Right kidney (tissue), 9 donors: Measurements from ENCODE around the gene HNRNPR.
A peak's percentile ranks its signal among the peaks of the same experiment; 100 is the strongest.
"Not testable (repeated sequence)": the region's sequence is repeated elsewhere in the genome, so short reads cannot be mapped to it uniquely, and the experiment has no call there.

ENCODE experiments used
- DNase-seq: peaks from one replicate; pipeline ENCODE4 v3.0.0-alpha.2; 2016
- long read RNA-seq, 8 donors: transcript quantifications; one replicate each; lab custom pipeline, GENCODE V29; 2026

The HNRNPR gene
- long read RNA-seq, donor 1, full-length matches to known transcripts, result 19 of 75 reads
- long read RNA-seq, donor 1, partial matches to known transcripts, result 25 of 75 reads
- long read RNA-seq, donor 1, other reads (novel, unspliced or antisense), result 31 of 75 reads
- long read RNA-seq, donor 2, full-length matches to known transcripts, result 15 of 50 reads
- long read RNA-seq, donor 2, partial matches to known transcripts, result 21 of 50 reads
- long read RNA-seq, donor 2, other reads (novel, unspliced or antisense), result 14 of 50 reads
- long read RNA-seq, donor 3, full-length matches to known transcripts, result 12 of 28 reads
- long read RNA-seq, donor 3, partial matches to known transcripts, result 16 of 28 reads
- long read RNA-seq, donor 3, other reads (novel, unspliced or antisense), result 0 of 28 reads
- long read RNA-seq, donor 4, full-length matches to known transcripts, result 26 of 67 reads
- long read RNA-seq, donor 4, partial matches to known transcripts, result 19 of 67 reads
- long read RNA-seq, donor 4, other reads (novel, unspliced or antisense), result 22 of 67 reads
- long read RNA-seq, donor 5, full-length matches to known transcripts, result 27 of 63 reads
- long read RNA-seq, donor 5, partial matches to known transcripts, result 6 of 63 reads
- long read RNA-seq, donor 5, other reads (novel, unspliced or antisense), result 30 of 63 reads
- long read RNA-seq, donor 6, full-length matches to known transcripts, result 8 of 70 reads
- long read RNA-seq, donor 6, partial matches to known transcripts, result 53 of 70 reads
- long read RNA-seq, donor 6, other reads (novel, unspliced or antisense), result 9 of 70 reads
- long read RNA-seq, donor 7, full-length matches to known transcripts, result 25 of 183 reads
- long read RNA-seq, donor 7, partial matches to known transcripts, result 126 of 183 reads
- long read RNA-seq, donor 7, other reads (novel, unspliced or antisense), result 32 of 183 reads
- long read RNA-seq, donor 8, full-length matches to known transcripts, result 28 of 65 reads
- long read RNA-seq, donor 8, partial matches to known transcripts, result 18 of 65 reads
- long read RNA-seq, donor 8, other reads (novel, unspliced or antisense), result 19 of 65 reads

DNA sequence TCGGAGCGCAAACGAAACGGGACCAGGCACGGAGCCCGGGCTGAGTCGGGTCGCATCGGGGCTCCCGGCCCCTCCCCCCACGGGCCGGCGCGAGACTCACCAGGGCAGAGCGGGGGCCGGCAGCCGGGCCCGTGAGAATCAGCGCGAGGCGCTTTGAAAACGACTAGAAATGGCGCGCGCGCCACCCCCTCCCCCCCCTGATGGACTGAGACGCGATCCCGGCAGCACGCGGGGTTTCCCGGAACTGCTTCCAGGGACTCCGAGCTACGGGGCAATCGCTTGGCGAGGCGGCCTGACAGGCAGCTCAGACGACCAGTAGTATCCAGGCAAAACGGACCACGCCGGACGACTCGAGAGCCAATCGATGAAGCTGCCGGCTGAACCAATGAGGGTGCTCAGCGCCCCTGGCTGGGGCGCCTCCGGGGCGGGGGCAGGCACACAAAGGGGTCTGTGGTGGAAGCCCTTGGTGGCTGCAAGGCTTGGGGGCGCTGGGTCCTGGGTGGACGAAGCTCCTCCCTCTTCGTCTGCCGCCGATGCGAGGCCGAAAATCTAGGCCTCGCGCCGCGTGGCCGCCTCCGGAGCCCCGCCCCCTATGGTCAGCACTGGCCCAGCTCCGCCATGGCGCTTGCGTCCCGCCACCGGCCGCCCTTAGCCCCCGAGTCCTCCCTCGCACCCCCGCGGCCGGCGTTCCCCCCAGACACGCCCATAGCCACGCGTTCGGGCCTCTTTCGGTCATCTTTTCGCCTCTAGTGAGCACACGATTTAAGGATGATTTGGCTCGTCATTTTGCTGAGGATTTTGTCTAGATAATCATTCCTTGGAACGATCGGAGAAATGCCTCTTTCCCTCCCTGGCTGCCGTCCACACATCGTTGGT, at the start of gene HNRNPR:
HNRNPR (minus strand) TSS at position 174 of the 876 bp plus-strand sequence. CDS start 3,276 bp downstream, outside the sequence.
- peak; percentile 91 for DNase-seq

DNA sequence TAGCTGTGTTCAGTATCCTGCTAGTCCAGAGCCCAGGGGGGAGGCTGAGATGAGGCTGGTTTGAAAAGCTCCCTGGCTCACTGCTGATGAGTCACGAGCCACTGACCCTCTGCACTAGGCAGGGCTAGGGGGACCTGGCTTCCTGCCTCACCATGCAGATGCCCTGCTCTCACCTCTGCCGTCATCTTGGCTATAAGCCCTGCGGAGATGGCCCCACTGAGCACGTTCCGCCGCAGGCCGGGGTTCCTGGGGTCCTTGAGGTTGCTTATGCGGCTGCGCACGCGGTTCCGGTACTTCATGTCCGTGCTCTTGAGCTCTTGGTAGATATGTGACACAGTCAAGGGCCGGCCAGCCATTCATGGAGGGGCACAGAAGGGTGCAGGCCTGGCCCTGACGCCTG, 49.6 kb upstream of the HNRNPR start:
- DNase-seq, result no peak

DNA sequence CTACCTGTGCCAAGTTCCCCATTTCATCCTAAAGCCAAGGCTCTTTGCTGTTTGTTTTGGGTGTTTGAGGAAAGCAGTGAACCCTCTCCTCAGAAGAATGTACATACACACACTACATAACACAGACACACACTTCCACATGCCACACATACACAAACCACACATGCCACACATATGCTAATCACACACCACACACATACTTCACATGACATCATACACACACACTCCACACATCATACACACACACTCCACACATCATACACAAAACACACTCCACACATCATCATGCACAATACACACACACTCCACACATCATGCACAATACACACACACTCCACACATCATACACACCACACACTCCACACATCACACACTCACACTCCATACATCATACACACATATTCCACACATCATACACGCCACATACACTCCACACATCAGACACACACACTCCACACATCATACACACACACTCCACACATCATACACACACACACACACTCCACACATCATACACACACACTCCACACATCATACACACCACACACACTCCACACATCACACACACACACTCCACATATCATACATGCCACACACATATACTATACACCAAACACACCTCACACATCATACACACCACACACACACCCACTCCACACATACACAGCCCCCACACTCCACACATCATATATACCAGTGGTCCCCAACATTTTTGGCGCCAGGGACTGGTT, 48.2 kb upstream of the HNRNPR start:
- DNase-seq, result no peak

DNA sequence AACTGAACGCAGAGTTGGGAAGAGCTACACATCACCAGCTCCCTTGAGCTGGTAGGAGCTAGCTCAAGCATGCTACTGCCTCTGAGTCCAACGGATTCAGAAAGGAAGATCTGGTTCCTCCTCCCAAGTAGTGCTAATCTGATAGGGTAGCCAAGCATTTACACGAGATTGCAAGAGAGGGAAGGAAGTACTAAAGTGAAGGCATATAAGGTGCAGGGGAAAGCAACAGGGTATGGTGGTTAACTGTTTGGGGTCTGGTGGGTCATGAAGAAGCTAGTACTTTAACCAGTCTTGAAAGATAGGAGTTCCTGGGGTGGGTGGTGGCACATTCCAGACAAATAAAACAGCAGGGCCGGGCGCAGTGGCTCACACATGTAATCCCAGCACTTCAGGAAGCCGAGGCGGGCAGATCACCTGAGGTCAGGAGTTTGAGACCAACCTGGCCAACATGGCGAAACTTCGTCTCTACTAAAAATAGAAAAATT, 45.8 kb upstream of the HNRNPR start:
- DNase-seq, result no peak

DNA sequence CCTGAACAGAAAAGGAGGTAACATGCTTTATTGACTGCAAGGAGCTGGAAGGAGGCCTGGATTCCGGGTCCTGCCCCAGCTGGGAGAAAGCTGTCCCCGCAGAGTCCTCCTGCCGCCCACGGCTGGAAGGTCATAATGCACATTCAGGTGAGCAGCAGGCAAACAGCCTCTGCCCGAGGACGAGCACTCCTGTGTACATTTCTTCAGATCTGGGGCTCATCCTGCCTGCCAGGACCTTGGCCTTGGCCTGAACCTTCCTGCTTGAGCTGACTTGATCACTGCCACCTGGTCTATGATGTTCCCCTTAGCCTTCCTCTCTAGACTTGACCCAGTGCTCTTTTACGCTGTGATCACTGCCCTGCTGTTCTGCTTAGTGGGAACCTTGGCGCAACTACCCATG, 43.4 kb upstream of the HNRNPR start:
- DNase-seq, result no peak

DNA sequence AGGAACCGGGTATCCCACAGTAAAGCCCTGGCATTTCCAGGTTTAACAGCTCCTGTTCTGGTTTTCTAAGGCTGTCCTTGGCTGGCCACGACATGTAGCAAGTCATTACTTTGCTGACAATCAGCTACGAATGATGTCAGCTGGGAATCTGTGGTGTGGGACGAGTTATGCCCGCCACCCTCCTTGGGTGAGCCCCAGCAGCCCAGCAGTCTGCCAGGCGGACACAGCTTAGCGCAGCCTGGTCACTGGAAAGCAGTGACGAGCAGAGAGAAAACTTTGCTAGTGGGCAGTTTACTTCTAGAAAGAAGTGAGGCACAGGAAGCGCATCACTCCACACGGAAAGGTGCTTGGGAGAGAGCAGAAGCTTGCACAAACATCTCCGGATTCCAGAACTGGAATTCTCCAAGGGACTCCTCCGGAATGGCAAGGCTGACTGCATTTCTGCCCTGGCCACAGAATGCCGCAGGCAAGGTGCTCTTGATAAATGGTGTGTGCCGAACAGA, 41.1 kb upstream of the HNRNPR start:
- DNase-seq, result no peak

DNA sequence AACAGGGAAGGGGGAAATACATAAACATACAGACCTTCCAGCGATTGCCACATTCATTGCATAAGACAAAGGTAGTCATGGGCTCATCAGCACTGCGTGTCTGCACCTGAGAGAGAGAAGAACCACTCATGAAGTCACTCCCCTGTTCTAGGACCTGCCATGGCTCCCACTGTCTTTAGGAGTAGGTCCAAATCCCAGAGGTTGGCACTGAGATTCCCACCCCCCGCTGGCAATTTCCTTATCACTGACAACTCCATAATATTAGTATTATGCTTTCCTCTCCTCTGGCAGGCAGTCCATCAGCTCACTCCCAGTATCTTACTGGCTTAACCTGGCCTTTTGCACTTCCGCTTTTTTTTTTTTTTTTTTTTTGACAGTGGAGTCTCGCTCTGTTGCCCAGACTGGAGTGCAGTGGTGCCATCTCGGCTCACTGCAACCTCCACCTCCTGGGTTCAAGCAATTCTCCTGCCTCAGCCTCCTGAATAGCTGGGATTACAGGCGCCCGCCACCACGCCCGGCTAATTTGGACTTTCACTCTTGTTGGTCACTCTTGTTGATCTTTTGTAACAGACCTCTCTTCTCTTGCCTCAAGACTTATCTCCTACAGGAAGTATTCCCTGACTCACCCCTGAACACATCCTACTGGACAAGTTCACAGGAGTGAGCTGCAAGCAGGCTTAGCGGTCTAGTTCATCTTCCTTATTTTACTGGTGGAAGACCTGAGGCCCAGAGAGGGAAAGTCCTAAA, 40.4 kb upstream of the HNRNPR start:
- DNase-seq, result no peak

DNA sequence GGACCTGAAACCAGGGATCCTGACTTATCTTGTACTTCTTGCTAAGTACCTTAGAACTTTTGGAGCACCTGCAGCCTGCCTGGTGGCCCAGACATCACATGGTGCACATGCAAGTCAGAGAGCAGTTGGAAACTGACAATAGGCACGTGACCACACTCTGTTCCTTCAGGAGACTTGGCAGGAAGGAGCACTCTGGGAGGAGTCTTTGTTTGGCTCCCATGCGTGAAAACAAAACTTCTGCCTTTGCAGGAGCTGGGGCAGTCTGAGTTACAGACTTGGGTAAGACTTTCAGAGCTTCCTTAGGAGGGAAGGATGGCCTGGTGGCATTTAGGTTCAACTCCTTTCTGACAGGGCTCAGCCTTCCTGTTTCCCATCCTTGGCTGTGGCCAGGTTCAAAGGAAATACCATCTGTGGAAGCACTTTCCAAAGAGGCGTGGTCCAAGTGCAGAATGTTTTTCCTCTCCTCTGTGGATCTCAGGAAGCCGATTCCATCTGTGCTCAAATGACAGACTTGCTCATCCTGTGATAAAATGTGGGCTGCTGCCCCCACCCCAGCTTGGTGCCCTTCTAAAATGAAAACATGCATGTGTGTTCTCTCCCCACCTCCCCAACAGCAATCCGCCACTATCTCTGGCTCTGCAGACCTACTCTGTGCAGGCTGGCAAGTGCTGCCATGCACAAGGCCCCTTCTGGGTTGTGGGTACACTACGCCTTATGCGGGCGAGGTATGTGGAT, 39.7 kb upstream of the HNRNPR start:
- no peak for DNase-seq

DNA sequence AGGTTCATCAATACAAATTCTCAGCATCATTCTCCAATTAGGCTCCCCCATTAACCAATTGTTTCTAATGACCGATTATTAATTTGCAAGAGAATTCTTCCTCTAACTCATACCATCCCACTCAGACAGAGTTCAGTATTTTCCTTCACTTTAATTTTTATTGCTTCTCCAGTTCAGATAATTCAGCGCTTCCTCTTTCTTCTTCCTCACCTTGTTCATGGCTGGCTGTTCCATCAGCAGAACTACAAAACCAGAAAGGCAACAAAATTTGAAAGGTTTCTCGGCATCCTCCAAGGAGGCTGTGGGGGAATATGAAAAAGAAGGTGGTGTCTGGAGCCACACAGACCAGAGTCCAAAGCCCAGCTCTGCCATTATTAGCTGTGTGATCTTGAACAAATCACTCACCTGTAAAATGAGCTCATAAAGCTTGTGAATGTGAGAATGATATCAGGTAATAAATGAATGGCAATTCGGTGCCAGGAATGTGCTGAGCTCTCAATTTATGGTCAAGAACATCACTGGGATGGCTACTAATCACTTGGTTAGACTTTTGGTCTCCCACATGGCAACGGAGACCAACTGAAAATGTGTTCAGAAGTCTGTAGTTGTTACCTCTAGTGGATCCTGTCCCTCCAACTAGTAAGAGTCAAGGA, 37.3 kb upstream of the HNRNPR start:
- no peak for DNase-seq

DNA sequence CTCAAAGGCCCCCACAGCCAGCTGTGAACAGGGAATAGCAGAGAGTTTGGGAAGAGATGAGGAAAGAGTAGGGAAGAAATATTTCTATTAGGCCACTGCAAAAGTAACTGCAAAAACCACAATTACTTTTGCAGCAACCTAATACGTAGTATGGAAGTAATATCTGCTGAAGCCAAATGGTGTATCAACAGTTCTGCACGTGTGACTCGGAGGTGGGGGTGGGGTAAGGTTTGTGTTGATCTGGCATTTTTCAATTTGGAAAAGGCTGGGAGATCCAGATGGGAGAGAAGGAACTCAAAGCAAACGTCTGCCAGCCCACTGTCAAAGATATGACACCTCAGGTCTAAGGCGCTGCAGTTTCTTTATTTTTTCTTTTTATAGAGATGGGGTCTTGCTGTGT, 36.6 kb upstream of the HNRNPR start:
- no peak for DNase-seq

DNA sequence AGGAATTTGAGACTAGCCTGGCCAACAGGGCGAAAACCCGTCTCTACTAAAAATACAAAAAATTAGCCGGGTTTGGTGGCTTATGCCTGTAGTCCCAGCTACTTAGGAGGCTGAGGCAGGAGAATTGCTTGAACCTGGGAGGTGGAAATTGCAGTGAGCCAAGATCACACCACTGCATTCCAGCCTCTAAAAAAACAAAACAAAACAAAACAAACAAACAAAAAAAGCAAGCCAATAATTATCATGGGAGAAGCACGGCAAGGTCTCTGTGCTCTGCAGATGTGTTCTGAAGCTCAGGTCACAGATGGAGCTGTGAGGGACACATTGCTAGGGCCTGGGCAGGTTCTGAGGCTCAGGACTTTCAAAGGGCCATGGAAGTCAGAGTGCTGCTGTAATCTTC, 36.2 kb upstream of the HNRNPR start:
- DNase-seq, result not testable (repeated sequence)

DNA sequence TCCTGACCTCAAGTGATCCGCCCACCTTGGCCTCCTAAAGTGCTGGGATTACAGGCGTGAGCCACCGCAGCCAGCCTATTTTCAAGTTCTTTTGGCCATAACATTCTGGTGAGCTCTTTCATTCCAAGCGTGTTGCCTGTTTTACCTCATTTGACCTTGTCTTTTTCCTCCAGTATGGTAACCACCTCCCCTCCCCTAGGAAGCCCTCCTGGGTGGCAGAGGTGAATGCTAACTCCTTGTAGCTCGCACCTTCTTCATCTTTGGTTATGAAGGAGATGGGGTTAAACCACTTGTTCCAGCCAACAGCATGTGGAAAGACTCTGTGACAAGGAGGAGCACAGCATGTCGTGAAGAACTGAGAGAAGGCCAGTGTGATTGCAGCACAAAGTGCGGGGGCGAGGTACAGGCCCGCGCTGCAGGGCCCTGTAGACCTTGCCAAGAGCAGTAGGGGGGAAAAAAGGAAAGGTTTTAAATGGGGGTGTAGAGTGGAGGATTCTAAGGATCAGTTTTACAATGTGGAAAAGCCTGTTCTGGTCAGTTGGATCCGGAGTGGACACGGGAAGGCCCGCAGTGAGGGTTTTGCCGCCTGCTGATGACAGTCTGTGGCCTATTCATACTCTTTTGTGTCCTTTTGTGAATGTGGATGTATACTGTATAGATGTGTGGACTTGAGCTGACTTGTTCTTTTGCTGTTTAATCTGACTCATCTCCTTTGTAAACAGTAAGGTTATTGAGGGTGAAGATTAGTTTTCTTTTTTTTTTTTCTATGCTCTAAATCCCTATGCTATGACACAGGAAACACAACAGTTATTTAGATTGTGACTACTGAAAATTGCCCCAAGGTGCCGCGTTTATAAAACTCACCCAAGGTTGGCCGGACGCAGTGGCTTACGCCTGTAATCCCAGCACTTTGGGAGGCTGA, 33.1 kb upstream of the HNRNPR start:
- no peak for DNase-seq

DNA sequence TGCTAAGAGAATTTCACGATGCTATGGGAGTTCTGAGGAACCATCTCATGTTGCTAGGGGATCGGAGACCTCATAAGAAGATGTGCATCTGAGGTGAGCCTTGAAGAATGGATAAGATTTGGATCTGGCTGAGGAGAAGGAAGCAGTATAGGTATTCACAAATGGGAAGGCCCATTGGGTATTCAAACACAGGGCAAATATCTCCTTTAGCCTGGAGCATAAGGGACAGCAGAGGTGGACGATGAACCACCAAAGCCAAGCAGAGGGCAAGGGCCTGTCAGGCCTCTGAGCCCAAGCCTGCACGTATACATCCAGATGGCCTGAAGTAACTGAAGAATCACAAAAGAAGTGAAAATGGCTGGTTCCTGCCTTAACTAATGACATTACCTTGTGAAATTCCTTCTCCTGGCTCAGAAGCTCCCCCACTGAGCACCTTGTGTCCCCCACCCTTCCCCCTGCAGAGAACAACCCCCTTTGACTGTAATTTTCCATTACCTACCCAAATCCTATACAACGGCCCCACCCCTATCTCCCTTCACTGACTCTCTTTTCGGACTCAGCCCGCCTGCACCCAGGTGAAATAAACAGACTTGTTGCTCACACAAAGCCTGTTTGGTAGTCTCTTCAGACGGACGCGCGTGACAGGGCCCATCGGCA, 30.1 kb upstream of the HNRNPR start:
- DNase-seq, result not testable (repeated sequence)

DNA sequence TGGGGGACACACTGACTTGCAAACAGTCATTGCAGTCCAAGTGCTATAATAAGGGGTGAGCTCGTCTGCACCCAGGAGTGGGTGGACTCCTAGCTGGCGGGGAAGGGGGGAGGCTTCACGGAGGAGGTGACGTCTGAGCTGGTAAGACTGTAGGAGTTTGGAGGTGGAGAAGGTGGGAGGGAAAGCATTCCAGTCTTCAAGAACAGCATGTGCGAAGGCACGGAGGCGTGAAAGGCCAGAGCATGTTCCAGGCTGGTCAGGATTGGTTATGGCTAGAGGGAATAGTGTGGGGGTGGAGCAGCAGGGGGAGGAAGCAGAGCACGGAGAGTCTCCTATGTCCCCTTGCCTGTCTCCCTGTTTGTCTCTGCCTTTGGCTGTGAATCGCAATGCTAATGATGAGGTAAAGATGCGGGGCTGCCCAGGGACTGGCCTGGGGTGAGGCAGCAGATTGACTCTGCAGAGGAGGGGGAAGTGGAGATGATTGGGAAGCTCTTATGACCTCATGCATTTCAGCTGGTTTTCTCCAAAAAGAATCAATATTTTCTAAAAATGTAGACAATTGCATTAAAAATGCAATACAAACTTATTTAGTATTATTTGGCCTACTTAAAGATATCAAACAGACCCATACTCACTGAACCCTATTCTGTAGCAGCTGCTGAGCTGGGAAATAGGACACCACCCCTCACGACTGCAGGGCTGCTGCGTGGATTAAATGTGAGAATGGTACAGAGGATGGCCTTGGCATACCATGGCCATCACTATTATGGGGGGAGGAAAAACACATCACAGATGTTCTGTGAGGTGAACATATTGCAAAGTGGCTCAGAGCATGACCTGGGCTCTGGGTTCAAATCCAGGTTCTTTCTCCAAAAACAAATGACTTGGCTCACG, 28.1 kb upstream of the HNRNPR start:
- DNase-seq, result no peak

DNA sequence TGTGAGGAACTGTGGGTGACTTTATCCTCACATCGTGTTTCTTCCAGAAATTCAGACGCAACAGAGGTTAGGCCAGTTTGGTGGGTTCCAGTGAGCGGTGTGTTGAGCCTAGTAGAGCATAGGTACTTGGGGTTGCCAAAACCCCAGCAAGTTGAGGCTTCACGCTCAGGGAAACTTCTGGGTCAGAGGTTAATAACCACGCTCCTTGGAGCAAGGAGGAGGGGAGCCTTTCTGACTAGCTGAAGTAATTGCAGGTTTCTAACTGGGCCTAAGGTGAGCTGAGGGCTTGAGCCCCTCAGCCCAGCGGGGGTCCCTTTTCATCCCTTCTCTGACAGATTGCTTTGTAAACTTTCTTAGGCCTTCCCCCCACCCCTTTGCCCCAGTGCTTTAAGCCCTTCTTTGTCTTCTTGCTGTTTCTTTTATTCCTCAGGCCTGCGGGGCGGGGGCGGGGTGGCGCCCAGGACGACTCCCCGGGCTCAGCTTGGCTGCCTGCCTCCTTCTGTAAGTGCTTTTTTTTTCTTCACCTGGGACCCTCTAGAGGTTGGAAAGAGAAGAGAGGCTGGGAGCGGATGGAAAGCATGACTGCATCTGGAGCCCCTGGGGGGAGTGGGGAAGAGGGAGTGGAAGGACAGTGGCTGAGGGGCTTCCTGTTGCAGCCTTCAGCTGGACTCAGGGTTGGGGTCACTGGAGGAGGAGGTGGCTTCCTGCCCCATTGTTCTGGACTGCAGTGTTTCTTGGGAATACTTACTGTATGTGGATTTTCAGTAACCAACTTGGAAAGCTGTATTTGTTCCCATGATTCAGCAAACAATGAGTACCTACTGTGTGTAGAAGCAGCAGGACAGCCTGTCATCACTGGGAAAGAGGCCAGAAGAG, 26.9 kb upstream of the HNRNPR start:
- DNase-seq, result peak; percentile 77
